Measurements from ENCODE around the gene GAD2.

The GAD2 gene

DNA sequence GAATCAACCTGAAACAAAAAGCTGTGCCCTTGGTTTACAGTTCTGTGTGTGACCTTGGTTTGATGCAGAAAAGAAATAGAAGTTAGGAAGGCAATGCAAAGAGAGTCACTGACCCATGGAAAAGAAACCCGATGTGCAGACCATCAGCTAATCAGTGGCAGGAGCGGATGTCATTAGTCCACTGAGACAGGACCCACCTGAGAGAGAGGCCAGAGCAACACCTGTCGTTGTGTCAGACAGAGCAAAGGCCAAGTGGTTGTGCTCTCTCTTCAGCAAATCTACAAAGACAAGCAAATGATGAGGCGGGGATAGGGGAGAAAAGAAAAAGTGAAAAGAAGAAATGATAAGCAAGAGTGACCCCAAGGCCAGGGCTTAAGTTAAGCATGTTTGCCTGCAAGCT lies 8.7 kb downstream of the GAD2 start:
- DNase-seq, result no peak

- no peak for DNase-seq
Observed at GRCh38 chr10:26227786-26228185, 11.2 kb downstream of the GAD2 start.

- no peak for DNase-seq
Observed at GRCh38 chr10:26232174-26232573, 15.6 kb downstream of the GAD2 start.

GRCh38 chr10:26235761-26236160 lies 19.2 kb downstream of the GAD2 start:
- DNase-seq, result no peak

DNA sequence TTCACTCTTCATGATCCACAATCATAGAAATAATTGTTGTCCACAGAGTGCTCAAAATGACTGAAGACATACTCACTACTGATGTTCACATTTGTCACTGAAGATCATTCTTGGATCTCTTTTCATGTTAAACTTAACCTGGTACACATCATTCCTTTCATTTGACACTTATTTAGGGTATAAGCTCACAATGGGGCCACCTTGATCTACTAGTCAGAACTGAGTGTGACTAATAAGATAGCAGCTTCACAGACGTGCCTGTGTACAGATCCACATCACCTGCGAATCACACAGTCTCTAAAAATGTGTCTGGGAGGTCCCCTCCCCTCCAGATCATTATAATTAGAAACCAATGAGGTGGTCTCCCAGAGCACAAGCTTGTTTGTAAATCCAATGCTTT lies 21.8 kb downstream of the GAD2 start:
- no peak for DNase-seq

DNA sequence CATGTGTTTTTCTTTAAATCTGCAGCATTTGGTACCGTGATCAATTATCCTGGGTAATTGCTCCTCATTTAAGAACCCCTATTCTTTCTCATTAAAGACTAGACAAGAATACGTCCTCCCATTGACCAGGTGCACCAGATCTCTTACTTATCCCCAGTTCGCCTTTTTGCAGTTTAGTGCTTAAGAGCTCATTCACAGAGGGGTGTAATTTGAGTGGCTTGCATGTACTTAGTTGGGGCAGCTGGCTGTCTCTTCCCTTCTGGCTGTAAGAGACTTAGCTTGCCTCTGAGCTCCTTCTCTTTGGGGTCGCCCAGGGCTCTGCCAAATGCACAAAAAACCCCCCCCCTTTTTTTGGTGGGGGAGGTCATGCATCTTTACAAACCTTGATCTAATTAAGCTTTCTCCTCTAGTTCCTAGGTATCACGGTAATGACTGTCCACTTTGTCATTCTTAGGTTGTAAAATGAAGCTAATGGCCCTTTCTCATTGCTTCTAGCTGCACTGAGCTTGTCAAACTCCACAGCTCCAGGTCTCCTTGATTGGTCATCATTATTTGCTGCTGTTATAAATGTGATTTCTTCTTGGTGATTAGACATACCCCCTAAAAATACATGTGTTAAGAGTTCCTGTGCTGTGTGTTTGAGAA lies 26.3 kb downstream of the GAD2 start:
- DNase-seq, result no peak

- no peak for DNase-seq
Observed at GRCh38 chr10:26243351-26243720, 26.8 kb downstream of the GAD2 start.

DNA sequence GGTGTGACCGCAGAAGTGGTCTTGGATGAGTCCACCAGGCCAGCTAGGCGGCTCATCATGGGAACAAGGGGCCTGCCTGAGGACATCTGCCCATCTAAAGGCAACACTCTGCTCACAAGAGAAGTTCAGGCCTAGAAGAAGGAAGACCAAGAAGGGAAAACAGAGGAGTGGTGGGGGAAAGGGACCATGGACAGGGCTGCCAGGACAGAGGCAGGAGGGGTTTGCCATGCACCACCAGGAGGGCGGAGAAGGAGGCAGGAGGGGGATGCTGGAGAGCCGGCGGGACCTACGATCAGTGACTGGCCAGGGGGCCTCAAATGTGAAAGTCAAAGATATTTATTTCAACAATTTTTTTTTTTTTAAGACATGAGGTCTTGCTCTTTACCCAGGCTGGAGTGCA lies 33.1 kb downstream of the GAD2 start:
- DNase-seq, result no peak

DNA sequence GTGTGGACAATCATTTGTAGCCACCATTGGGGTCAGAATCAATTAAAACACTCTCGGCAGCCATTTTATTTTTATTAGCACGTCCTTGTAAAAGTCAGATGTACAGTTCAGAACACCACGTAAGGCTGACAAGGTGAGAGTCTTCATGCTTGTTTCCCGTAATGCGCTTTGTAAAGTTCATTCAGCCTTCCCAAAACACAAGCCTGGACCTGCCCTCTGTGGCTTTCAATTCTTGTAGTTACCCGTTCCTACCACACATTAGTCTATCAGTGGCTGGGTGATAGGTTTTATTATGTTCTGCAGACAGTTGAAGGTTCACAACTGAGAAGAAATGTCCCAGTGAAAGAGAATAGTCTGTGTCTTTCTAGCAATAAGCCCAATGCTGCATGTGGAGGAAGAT lies 35.4 kb downstream of the GAD2 start:
- no peak for DNase-seq

GRCh38 chr10:26254616-26255015 lies 38.0 kb downstream of the GAD2 start:
- no peak for DNase-seq

DNA sequence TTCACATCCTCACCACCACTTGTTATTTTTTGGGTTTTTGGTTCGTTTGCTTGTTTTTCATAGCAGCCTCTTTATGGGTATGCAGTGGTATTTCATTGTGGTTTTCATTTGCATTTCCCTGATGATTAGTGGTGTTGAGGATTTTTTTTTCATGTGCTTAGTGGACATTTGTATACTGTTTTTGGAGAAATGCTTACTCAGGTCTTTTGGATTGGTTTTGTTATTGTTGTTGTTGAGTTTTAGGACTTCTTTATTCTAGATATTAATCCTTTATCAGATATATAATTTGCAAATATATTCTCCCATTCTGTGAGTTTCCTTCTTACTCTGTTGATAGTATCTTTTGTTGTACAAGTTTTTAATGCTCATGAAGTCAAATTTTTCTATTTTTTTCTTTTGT lies 42.8 kb downstream of the GAD2 start:
- no peak for DNase-seq

DNA sequence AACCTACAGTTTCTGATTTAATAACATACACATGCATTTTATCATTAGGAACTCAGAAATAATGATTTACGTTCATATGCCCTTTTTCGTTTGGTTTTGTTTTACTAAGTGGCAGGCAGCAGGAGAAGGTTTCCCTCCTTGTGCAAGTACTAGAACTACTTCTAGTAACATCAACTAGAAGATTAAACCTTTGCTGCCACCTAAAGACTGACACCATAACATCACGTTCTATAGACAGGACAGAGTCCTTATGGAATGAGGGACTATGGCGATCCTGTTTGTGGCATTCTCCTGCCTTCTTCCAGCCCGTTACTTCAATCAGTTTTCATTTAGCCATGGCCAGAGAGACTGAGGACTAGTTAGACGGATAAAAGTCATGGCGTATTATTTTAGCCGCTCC lies 53.2 kb downstream of the GAD2 start:
- DNase-seq, result peak; percentile 24 to 45 (median 31)

GRCh38 chr10:26274391-26274790 lies 57.8 kb downstream of the GAD2 start:
- DNase-seq, result no peak

GRCh38 chr10:26278295-26278694 lies 61.7 kb downstream of the GAD2 start:
- DNase-seq, result no peak

GRCh38 chr10:26290236-26290635 lies 73.7 kb downstream of the GAD2 start:
- DNase-seq, result no peak

DNA sequence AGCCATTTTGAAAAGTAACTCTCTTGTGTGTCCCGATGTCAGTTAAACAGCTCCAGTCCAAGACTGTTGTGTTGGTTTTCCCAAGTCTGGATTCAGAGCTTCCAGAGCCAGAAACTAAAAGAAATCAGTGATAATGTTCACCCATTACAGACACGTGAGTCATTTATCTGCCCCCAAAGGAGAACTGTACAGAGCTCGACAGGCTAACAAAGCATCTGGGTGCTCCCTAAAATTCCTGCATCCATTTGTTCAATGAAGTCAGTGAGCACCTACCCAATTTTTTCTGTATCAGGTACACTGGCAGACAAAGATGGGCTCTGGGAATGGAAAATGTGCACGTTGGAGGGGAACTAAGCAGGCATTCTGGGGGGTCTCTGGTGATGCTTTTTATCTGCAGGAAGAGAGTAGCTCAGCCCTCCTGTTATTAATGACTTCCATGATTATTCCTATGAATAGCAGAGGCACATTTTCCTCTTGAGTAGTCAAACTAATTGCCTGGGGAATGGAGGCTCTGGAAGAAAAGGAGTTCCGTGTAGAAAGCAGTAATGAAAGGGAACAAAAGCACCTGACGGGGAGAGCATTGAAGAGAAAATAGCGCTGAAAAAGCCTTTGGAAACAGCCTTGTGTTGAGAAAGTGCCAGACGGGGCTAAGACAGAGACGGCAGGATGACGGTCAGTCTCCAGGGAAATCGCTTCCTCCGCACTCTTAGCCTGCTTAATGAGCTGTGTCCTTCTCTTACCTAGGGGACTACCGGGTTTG lies 75.3 kb downstream of the GAD2 start:
- no peak for DNase-seq

DNA sequence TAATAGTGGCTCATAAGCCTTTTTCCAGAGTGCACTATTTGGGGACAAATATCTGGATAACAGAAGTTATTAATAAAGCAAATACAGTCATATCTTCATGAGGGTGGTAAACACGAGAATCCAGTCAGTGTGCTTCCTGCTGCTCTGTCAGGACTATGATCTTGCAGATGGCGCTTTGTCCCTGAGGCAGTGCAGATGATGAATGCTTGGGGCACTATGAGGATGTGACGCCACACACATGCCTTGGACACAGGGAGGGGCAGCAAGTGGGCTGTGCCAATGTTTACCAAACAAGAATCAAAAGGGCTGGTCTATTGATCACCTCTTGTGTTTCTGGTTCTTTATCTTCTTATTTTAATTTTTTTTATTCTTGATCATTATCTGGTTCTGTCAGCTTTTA lies 79.8 kb downstream of the GAD2 start:
- DNase-seq, result no peak

GRCh38 chr10:26300001-26300400 lies 83.4 kb downstream of the GAD2 start:
- DNase-seq, result no peak

DNA sequence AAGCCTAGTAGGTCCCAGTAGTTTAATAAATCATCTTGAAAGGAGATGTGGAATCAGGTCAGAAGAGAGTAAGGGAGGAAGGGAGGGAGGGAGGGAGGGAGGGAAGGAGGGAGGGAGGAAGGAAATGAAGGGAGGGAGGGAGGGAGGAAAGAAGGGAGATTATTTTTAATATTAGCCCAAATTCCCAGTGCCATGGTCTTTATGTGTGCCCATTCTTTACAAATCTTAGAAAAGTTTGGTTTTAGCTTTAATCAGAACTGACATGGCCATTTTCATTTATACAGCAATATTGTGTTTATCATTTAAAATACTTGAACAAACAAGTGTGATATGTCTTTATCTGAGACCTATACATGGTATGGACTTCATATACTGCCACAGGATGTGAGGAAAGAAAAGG lies 86.8 kb downstream of the GAD2 start:
- no peak for DNase-seq

DNA sequence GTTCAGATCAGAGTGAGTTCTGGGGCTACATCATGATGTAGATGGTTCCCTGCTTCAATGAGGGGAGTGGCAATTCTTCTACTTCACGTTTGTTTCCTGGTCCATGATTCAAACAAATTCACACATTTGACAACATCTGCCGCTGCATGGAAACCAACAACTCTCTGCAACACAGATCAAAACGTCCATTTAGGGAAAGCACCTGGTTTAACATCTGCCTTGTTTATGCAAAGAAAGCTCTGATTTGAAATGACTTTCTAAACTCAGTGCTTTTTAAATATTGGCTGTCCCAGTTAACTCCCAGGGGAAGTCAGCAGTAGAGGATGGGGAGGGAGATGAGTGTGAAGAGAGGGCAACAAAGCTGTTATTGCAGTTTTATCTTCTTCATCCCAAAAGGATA lies 93.8 kb downstream of the GAD2 start:
- no peak for DNase-seq

DNA sequence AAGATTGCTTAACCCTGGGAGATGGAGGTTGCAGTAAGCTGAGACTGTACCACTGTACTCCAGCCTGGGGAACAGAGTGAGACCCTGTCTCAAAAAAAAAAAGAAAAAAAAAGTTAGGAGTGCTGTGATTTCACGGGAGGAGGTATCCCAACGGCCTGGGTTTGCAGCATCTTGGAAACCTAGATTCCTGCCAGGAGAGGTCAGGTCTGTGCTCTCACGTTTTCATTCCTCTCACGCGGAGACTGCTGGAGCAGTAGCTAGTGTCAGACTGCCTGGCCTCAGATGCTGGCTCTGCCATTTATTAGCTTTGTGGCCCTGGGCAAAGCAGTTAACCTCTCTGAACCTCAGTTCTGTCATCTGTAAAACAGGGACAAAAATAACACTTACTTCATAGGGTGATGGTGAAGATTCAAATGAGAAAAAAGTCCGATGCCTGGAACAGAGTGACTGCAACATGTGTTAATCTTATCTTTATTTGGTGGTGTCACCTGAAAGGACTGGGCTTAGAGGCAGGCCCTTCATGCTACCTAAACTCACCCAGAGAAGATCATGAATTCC lies 94.9 kb downstream of the GAD2 start:
- DNase-seq, result no peak

- DNase-seq, result no peak
Observed at GRCh38 chr10:26314265-26315013, 97.9 kb downstream of the GAD2 start.

DNA sequence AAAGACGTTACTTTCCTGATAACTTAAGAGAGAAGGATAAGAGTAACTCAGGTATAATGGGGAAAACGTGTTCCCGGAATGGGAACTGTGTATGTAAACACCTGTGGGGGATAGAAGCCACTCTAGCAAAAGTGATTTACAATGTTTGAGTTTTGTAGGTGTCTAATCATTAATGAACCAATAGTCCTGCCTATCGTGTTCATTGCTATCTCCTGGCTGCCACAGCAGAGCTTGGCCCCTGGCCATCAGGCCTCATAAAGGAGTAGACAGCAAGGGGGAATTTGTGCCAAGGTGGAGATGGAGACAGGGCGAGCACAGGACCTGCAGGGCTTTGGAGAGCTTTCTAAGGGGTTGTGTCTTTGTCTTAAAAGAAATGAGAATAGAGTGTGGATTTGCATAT lies 102.1 kb downstream of the GAD2 start:
- DNase-seq, result no peak

DNA sequence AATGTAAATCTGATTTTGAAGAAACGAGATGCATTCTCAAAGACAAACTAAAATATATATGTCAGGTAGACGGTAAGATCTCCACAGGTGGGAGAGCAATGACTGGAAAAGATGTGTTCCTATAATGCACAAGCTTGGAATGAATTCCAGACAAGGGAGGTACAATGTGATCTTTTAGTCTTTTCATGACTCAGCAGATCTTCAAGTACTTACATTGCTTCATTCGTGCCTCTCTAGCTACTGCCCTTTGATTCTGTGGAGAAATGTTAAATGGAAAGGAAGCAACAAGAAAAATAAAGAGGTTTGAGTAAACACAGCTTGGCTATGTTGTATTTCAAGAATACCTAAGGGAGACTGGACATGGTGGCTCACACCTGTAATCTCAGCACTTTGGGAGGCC lies 106.6 kb downstream of the GAD2 start:
- DNase-seq, result no peak
